PC-9 (cell line): Measurements from ENCODE around the gene TRIO. TPM values are rescaled to one million over a fixed set of nuclear protein-coding genes. Genes with fewer than 3 reads are reported as not detected.
A peak's percentile ranks its signal among the peaks of the same experiment; 100 is the strongest.

Experiments
- BruUV-seq: library from RNA; stranded (reverse); fragments of 400-500 nt; replicated peaks from 2 replicates; lab custom pipeline; 2021; lab: Mats Ljungman, UMichigan
- CTCF ChIA-PET: fragments of 300-600 bp; sonication (Branson Sonifier 250); formaldehyde crosslinking; loops from one replicate; lab custom pipeline; 2022; ENCODE audit warnings: antibody characterized with exemption; lab: Charles Lee
- POLR2A ChIA-PET: fragments of 300-600 bp; sonication (Branson Sonifier 250); formaldehyde crosslinking; loops from one replicate; lab custom pipeline; 2022; ENCODE audit warnings: antibody characterized with exemption; ENCODE audit not compliant: unreplicated experiment; lab: Charles Lee
- DNase-seq, 2 experiments: peaks; one replicate each; pipeline versions ENCODE4 v3.0.0 to v3.0.0-alpha.2; 2015 to 2022; ENCODE audit warnings: mixed read lengths in 1 of 2
- H2AFZ ChIP-seq: fragments of 200-600 bp; sonication (generic); 2 replicates; pipeline ENCODE4 v1.8.1; 2017; ENCODE audit warnings: antibody characterized with exemption
- H3F3A ChIP-seq: fragments of 200-600 bp; sonication (generic); 2 replicates; pipeline ENCODE4 v1.8.1; 2017; ENCODE audit warnings: antibody characterized with exemption, mild to moderate bottlenecking, low read depth; ENCODE audit not compliant: insufficient read depth
- H3K27ac ChIP-seq: fragments of 200-600 bp; sonication (generic); 2 replicates; pipeline ENCODE4 v1.6.1; 2016; ENCODE audit warnings: mixed run types
- H3K27me3 ChIP-seq: fragments of 200-600 bp; sonication (generic); 2 replicates; pipeline ENCODE4 v1.6.1; 2016; ENCODE audit warnings: low read depth, mixed run types; ENCODE audit not compliant: insufficient read depth
- H3K36me3 ChIP-seq: fragments of 200-600 bp; sonication (generic); 2 replicates; pipeline ENCODE4 v1.6.1; 2016; ENCODE audit warnings: low read depth, mixed run types
- H3K4me1 ChIP-seq: fragments of 200-600 bp; sonication (generic); replicated peaks from 2 replicates; pipeline ENCODE4 v1.6.1; 2016; ENCODE audit warnings: mixed run types; ENCODE audit not compliant: insufficient read depth
- H3K4me2 ChIP-seq: fragments of 200-600 bp; sonication (generic); 2 replicates; pipeline ENCODE4 v1.6.1; 2017; ENCODE audit warnings: mixed run types
- H3K4me3 ChIP-seq: fragments of 200-600 bp; sonication (generic); 2 replicates; pipeline ENCODE4 v1.6.1; 2016; ENCODE audit warnings: mixed run types
- H3K79me2 ChIP-seq: fragments of 200-600 bp; sonication (generic); 2 replicates; pipeline ENCODE4 v1.6.1; 2017; ENCODE audit warnings: low read depth, mixed run types
- H3K9me2 ChIP-seq: fragments of 200-600 bp; sonication (generic); 2 replicates; pipeline ENCODE4 v1.8.1; 2017; ENCODE audit warnings: mild to moderate bottlenecking; ENCODE audit not compliant: insufficient read depth
- H3K9me3 ChIP-seq: fragments of 200-600 bp; sonication (generic); 2 replicates; pipeline ENCODE4 v1.8.1; 2016; ENCODE audit warnings: low read depth; ENCODE audit not compliant: insufficient read depth
- H4K20me1 ChIP-seq: fragments of 200-600 bp; sonication (generic); 2 replicates; pipeline ENCODE4 v1.8.1; 2017; ENCODE audit not compliant: insufficient read depth
- EZH2 ChIP-seq: fragments of 200-600 bp; sonication (generic); IDR thresholded peaks from 2 replicates; pipeline ENCODE4 v1.8.0; 2017; ENCODE audit warnings: antibody characterized with exemption, low read depth
- intact Hi-C: fragments of 100-400 bp; cut with micrococcal nuclease; formaldehyde crosslinking; loops from one replicate; pipeline ENCODE4 v1.10.0; 2022; ENCODE audit not compliant: unreplicated experiment
- total RNA-seq: library from RNA; stranded (reverse); gene quantifications from 2 replicates; pipeline ENCODE4 v1.2.3, GENCODE V29; 2021
- TF ChIP-seq, protein P1 (sequence below): fragments of 200-600 bp; sonication (generic); conservative IDR thresholded peaks from 2 replicates; pipeline ENCODE4 v1.6.1; 2017; ENCODE audit warnings: mixed run types, antibody characterized with exemption, mild to moderate bottlenecking, moderate library complexity

TRIO gene
- total RNA-seq, 1 experiment from 2014 or later = 596 TPM

DNA sequence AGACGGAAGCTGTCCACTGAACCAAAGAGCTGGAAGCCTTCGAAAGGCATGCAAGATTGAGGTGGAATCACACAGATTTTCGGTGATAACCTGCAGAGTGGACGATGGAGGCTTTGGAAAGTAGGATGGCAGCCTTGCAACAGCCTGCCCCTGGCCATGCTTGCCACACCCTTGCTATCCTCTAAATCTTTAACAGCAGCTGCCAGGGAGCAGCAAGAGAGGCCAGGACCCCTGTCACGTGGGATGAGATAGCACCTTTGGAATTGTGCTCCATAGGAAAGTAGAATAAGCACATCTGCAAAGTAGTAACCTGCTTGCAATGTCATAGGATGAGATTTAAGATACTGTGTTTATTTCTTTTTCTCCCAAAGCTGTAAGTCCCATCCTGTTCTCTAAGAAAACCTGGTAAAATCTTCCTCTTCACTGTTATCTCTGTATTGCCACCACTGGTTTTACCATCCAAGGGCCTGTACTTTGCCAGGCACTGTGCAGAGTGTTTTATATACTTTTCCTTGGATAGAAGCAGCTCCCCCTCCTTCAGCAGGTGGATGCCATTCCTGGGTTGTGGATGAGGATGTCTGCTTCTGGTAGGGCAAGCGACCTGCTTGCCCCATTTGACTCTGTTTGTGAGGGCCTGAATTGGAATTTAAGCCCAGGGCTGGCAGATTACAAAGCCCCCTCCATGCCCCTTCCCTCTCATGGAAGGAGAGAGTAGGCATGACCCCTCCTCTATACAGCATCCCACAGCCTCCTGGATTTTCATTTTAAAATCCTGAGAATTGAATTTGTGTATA is 10.1 kb downstream of the TRIO start:
- Histone ChIP-seq H3K9me3 (no peaks in the 10 kb centered on the region), H2AFZ (no peak overlapping the region), H3K27me3 (no peaks in the 10 kb centered on the region), H3K36me3 (peaks cover 3% of the 10 kb centered on the region; the same call in 1 of the 2 replicates), H3K79me2 (peaks cover 95% of the 10 kb centered on the region), H3K4me1 (peaks cover 71% of the 10 kb centered on the region), H3K27ac (no peak overlapping the region), H3F3A (peaks cover 49% of the 10 kb centered on the region), H4K20me1 (peaks cover 66% of the 10 kb centered on the region), H3K4me3 (no peak overlapping the region), H3K9me2 (no peaks in the 10 kb centered on the region), H3K4me2 (peak overlapping the region; percentile 10)
- TF ChIP-seq EZH2 = no peak
- TF ChIP-seq, protein P1, sequence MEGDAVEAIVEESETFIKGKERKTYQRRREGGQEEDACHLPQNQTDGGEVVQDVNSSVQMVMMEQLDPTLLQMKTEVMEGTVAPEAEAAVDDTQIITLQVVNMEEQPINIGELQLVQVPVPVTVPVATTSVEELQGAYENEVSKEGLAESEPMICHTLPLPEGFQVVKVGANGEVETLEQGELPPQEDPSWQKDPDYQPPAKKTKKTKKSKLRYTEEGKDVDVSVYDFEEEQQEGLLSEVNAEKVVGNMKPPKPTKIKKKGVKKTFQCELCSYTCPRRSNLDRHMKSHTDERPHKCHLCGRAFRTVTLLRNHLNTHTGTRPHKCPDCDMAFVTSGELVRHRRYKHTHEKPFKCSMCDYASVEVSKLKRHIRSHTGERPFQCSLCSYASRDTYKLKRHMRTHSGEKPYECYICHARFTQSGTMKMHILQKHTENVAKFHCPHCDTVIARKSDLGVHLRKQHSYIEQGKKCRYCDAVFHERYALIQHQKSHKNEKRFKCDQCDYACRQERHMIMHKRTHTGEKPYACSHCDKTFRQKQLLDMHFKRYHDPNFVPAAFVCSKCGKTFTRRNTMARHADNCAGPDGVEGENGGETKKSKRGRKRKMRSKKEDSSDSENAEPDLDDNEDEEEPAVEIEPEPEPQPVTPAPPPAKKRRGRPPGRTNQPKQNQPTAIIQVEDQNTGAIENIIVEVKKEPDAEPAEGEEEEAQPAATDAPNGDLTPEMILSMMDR = no peak
- BruUV-seq = no TSS peak
- intact Hi-C loops = no loop called here
- ChIA-PET POLR2A (interaction anchor here (0.5 to 1.6 kb wide), 7 partner anchors 8 to 141 kb away, joined by 3 to 25 read pairs (median 8); no protein-coding TSS in a partner anchor), CTCF (interaction anchor here (0.6 to 1.0 kb wide), 4 partner anchors 8 to 720 kb away, joined by 3 to 8 read pairs (median 4); no protein-coding TSS in a partner anchor)
- peak in 1 of 2 experiments; percentile 80 for DNase-seq

DNA sequence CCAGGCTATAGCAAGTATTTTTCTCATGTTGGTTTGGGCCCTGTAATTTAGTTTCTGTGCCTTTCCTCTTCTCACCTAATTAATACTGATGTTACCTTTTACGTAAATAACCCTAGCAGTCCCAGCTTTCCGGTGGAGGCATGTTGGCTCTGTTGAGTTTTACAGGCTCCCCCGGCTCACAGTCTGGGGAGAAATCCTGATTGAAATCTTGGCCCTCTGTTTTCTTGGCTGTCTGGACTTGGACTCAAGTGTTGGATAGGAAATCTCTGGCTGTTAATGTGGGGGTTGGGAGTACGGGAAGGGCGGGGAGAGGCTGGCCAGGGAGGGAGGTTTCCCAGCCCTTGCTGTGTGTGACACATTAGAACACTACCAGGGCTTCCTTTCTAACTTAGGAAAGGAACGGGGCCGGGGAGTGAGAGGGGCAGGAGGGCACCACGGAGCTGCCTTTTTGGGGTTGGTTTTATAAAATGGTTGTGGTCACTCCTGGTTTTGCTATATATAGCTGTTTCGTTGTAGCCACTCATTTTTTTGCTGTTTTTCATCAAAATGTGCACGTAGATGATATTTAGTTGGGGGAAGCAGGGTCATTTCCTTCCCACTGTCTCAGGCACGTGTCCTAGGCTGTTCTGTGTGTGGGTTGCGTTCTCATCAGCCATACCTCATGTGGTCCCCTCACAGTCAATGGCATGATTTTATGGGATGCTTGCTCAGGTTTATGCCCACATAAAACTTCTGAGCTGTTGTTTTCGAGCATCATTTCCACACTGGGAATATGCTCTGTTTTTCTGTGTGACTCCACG is 11.0 kb downstream of the TRIO start:
- no peak overlapping the region for H3K4me3 ChIP-seq

More for the DNA sequence above, 11.0 kb downstream of the TRIO start:
- Histone ChIP-seq H3K36me3 (no peaks in the 10 kb centered on the region), H3K4me2 (peak overlapping the region; percentile 82; the same call in 1 of the 2 replicates), H3K27ac (peak overlapping the region; percentile 87; the same call in 1 of the 2 replicates), H2AFZ (no peak overlapping the region), H3K9me3 (no peaks in the 10 kb centered on the region), H3K79me2 (peaks cover 95% of the 10 kb centered on the region), H3K9me2 (no peaks in the 10 kb centered on the region), H3K4me1 (peaks cover 75% of the 10 kb centered on the region), H3K27me3 (no peaks in the 10 kb centered on the region), H4K20me1 (peaks cover 57% of the 10 kb centered on the region), H3F3A (peaks cover 54% of the 10 kb centered on the region)
- ChIA-PET CTCF (interaction anchor here (0.6 to 1.0 kb wide), 5 partner anchors 9 to 573 kb away, joined by 3 to 8 read pairs (median 3); no protein-coding TSS in a partner anchor), POLR2A (interaction anchor here (0.6 to 1.6 kb wide), 6 partner anchors 9 to 118 kb away, joined by 3 to 25 read pairs (median 10); no protein-coding TSS in a partner anchor)
- TF ChIP-seq, protein P1 = no peak
- no peak for TF ChIP-seq EZH2
- intact Hi-C loops = no loop called here
- BruUV-seq = no TSS peak
- peak in 1 of 2 experiments; percentile 66 for DNase-seq
